K562 (cell line): ENCODE data around the gene PPWD1. TPM values are rescaled to one million over a fixed set of nuclear protein-coding genes. Genes with fewer than 3 reads are reported as not detected.

Experiments used
- BACH1 ChIP-seq: fragments of 200-800 bp; sonication (Bioruptor generic); IDR thresholded peaks from 2 replicates; pipeline ENCODE4 v1.6.1; 2016; ENCODE audit warnings: missing genetic modification characterization, missing compliant biosample characterization
- CSDE1 ChIP-seq, 2 experiments: fragments of 450-650 bp; IDR thresholded peaks; 2 replicates each; pipeline ENCODE4 v1.6.1; 2016; ENCODE audit warnings: mild to moderate bottlenecking in 1 of 2
- FIP1L1 ChIP-seq: fragments of 200-400 bp; formaldehyde crosslinking; IDR thresholded peaks from 2 replicates; pipeline ENCODE4 v1.6.1; 2018; ENCODE audit warnings: mild to moderate bottlenecking, low read depth, low read length; ENCODE audit not compliant: poor library complexity, severe bottlenecking
- GTF2F1 ChIP-seq: IDR thresholded peaks from 2 replicates; pipeline ENCODE4 v1.6.1; 2011; ENCODE audit warnings: low read depth, low read length, improper control_type of control experiment
- HMG20B ChIP-seq: fragments of 250-450 bp; sonication (Bioruptor Pico); IDR thresholded peaks from 2 replicates; pipeline ENCODE4 v1.5.0; 2021; ENCODE audit warnings: mild to moderate bottlenecking
- HOXB6 ChIP-seq: fragments of 250-450 bp; sonication (Bioruptor Pico); IDR thresholded peaks from 2 replicates; pipeline ENCODE4 v1.5.1; 2022; ENCODE audit warnings: mild to moderate bottlenecking, borderline replicate concordance
- LARP7 ChIP-seq: fragments of 450-650 bp; IDR thresholded peaks from 2 replicates; pipeline ENCODE4 v1.6.1; 2016
- MCM2 ChIP-seq: fragments of 450-650 bp; IDR thresholded peaks from 2 replicates; pipeline ENCODE4 v1.6.1; 2017; ENCODE audit warnings: low read depth, mild to moderate bottlenecking
- NCOA1 ChIP-seq: fragments of 450-650 bp; IDR thresholded peaks from 2 replicates; pipeline ENCODE4 v1.6.1; 2016; ENCODE audit warnings: low read depth
- NCOR1 ChIP-seq: fragments of 450-650 bp; IDR thresholded peaks from 2 replicates; pipeline ENCODE4 v1.6.1; 2016; ENCODE audit warnings: mild to moderate bottlenecking, moderate library complexity
- PHF8 ChIP-seq: fragments of 200-600 bp; sonication (generic); IDR thresholded peaks from 2 replicates; pipeline ENCODE4 v1.6.1; 2012; ENCODE audit warnings: mixed run types, mild to moderate bottlenecking, inconsistent platforms, low read length, moderate library complexity, borderline replicate concordance
- RCOR1 ChIP-seq, 2 experiments: IDR thresholded peaks; 2 replicates each; pipeline ENCODE4 v1.6.1; 2012; ENCODE audit warnings: low read depth in 2 of 2, low read length in 2 of 2, borderline replicate concordance in 1 of 2, improper control_type of control experiment in 1 of 2
- RNF2 ChIP-seq: sonication (generic); IDR thresholded peaks from 2 replicates; pipeline ENCODE4 v1.6.1; 2016
- SMARCA4 ChIP-seq: fragments of 450-650 bp; IDR thresholded peaks from 2 replicates; pipeline ENCODE4 v1.6.1; 2016
- SREBF1 ChIP-seq: fragments of 150-350 bp; IDR thresholded peaks from 2 replicates; pipeline ENCODE4 v1.6.1; 2014; ENCODE audit warnings: antibody characterized with exemption, low read depth, low read length, borderline replicate concordance
- SRF ChIP-seq, 2 experiments: fragments of 250-450, 450-650 bp in 1 of 2; sonication (Bioruptor Pico) in 1 of 2; sonication (generic) in 1 of 2; formaldehyde crosslinking; IDR thresholded peaks; 2 replicates each; pipeline versions ENCODE4 v1.5.0 to v1.5.1; 2020 to 2022; ENCODE audit warnings: mild to moderate bottlenecking in 1 of 2, missing genetic modification reagents in 1 of 2
- ZEB2 ChIP-seq: fragments of 450-650 bp; IDR thresholded peaks from 2 replicates; pipeline ENCODE4 v1.6.1; 2016
- ZNF436 ChIP-seq: fragments of 250-450, 450-650 bp; sonication (Bioruptor Pico); formaldehyde crosslinking; IDR thresholded peaks from 2 replicates; pipeline ENCODE4 v1.7.0; 2020; ENCODE audit warnings: mild to moderate bottlenecking
- polyA plus RNA-seq, 8 experiments: library from polyadenylated mRNA; depleted of rRNA in 4 of 8; stranded (reverse) in 5 of 8; unstranded in 3 of 8; fragments of >200 nt; fragmentation: Nextera tagmentation in 2 of 8; fragmentation: Illumina TruSeq in 1 of 8; extraction: Ambion mirVana in 2 of 8; extraction: Trizol in 1 of 8; gene quantifications; 2 replicates each; pipeline versions ENCODE4 v1.2.1 to v1.2.3, GENCODE V29; 2011 to 2014; ENCODE audit warnings: inconsistent platforms in 1 of 8, missing spikeins in 1 of 8
- total RNA-seq, 7 experiments: library from RNA; depleted of rRNA in 6 of 7; stranded (reverse); fragments of >200 nt in 6 of 7; fragmentation: Illumina TruSeq in 2 of 7; extraction: Trizol in 2 of 7; gene quantifications; 2 replicates each; pipeline versions ENCODE4 v1.2.1 to v1.2.3, GENCODE V29; 2011 to 2021; ENCODE audit warnings: low replicate concordance in 1 of 7
- TF ChIP-seq, protein P1 (sequence below), 2 experiments: fragments of 450-650 bp in 1 of 2; IDR thresholded peaks; 2 replicates each; pipeline ENCODE4 v1.6.1; 2011 to 2017; ENCODE audit warnings: low read depth in 2 of 2, antibody characterized with exemption in 1 of 2, borderline replicate concordance in 1 of 2, low read length in 1 of 2, mild to moderate bottlenecking in 1 of 2, mixed read lengths in 1 of 2; ENCODE audit not compliant: control insufficient read depth in 1 of 2
- TF ChIP-seq, protein P2 (sequence below): fragments of 450-650 bp; formaldehyde crosslinking; IDR thresholded peaks from 2 replicates; pipeline ENCODE4 v1.4.0; 2020; ENCODE audit warnings: mild to moderate bottlenecking
- TF ChIP-seq, protein P3 (sequence below), 2 experiments: IDR thresholded peaks in 1 of 2; conservative IDR thresholded peaks in 1 of 2; 2 replicates each; pipeline ENCODE4 v1.6.1; 2016; ENCODE audit warnings: low read depth in 2 of 2, mild to moderate bottlenecking in 1 of 2, missing compliant biosample characterization in 1 of 2, missing genetic modification characterization in 1 of 2, moderate library complexity in 1 of 2

Gene PPWD1
- total and polyA plus RNA-seq, 9 of the 15 experiments (the other 6 are each of a cell fraction or from before 2014, with no cell fraction given), result 24.1 to 89.2 (median 51.4) TPM

DNA sequence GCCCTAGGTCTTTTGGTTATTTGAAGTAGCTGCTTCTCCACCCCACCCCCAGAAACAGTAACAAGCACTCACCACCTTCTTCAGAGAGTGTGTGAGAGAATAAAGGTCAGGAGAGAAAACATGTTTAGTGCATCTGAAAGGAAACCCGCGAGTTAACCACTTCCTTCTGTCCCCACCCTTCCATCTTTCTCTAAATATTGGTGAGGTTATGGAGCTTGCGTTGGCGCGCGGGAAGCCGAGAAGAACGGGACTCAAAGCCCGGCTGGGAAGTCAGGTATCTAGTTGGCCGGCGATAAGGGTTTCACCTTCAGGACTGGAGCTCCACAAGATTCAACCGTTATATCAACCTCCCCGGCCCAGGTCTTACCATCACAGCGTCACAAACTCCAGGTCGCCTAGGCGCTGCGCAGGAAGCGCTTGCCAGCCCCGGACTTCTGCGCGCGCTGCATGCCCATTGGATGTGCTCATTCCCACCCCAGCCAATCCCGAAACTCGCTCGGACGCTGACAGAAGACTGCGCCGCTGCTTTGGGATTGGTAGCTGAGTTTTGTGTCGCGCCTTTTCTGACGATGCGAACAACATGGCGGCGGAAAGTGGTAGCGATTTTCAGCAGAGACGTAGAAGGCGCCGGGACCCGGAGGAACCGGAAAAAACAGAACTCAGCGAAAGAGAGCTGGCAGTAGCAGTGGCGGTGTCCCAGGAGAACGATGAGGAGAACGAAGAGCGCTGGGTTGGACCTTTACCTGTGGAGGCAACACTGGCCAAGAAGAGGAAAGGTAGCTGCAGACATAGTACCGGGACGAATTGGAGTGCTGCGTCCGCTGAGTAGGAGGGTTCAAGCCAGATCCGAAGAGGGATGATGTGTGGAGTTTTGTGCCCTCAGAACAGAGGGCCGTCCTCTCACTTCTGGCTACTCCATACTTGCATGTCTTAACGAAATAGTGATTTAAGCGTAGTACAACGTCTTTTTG lies at the start of gene PPWD1, which contains the start of gene CENPK (continued):
- TF ChIP-seq, protein P1, sequence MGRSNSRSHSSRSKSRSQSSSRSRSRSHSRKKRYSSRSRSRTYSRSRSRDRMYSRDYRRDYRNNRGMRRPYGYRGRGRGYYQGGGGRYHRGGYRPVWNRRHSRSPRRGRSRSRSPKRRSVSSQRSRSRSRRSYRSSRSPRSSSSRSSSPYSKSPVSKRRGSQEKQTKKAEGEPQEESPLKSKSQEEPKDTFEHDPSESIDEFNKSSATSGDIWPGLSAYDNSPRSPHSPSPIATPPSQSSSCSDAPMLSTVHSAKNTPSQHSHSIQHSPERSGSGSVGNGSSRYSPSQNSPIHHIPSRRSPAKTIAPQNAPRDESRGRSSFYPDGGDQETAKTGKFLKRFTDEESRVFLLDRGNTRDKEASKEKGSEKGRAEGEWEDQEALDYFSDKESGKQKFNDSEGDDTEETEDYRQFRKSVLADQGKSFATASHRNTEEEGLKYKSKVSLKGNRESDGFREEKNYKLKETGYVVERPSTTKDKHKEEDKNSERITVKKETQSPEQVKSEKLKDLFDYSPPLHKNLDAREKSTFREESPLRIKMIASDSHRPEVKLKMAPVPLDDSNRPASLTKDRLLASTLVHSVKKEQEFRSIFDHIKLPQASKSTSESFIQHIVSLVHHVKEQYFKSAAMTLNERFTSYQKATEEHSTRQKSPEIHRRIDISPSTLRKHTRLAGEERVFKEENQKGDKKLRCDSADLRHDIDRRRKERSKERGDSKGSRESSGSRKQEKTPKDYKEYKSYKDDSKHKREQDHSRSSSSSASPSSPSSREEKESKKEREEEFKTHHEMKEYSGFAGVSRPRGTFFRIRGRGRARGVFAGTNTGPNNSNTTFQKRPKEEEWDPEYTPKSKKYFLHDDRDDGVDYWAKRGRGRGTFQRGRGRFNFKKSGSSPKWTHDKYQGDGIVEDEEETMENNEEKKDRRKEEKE (IDR thresholded peaks at IDR 0.05; ENCODE audit: borderline replicate concordance in 1 of 2, control insufficient read depth in 1 of 2, low read depth in 2 of 2, low read length in 1 of 2), result no peak
- TF ChIP-seq GTF2F1 (no peak; the same call in 1 of the 2 replicates), SMARCA4 (no peak; the same call in 1 of the 2 replicates), SREBF1 (no peak), PHF8 (peak; percentile 94; the same call in 1 of the 2 replicates), MCM2 (no peak), RCOR1 (IDR thresholded peaks at IDR 0.05; ENCODE audit: borderline replicate concordance in 1 of 2, low read depth in 2 of 2, low read length in 2 of 2) (peak in 1 of 2 experiments; percentile 51; a peak in 2 of 4 replicates), SRF (CRISPR knock-in tag; IDR thresholded peaks at IDR 0.05) (no peak), LARP7 (peak; percentile 39; the same call in 1 of the 2 replicates), HOXB6 (no peak), CSDE1 (IDR thresholded peaks at IDR 0.05) (peak in 1 of 2 experiments; percentile 83; a peak in 2 of 4 replicates), NCOA1 (no peak), ZNF436 (CRISPR knock-in tag) (no peak), BACH1 (tag) (no peak), NCOR1 (no peak), RNF2 (0 out of 2 replicates have a peak, but pooled peaks have one; percentile 47), FIP1L1 (no peak), HMG20B (no peak), ZEB2 (no peak)
- TF ChIP-seq, protein P2, sequence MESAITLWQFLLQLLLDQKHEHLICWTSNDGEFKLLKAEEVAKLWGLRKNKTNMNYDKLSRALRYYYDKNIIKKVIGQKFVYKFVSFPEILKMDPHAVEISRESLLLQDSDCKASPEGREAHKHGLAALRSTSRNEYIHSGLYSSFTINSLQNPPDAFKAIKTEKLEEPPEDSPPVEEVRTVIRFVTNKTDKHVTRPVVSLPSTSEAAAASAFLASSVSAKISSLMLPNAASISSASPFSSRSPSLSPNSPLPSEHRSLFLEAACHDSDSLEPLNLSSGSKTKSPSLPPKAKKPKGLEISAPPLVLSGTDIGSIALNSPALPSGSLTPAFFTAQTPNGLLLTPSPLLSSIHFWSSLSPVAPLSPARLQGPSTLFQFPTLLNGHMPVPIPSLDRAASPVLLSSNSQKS (CRISPR knock-in tag), result no peak
- TF ChIP-seq, protein P3, sequence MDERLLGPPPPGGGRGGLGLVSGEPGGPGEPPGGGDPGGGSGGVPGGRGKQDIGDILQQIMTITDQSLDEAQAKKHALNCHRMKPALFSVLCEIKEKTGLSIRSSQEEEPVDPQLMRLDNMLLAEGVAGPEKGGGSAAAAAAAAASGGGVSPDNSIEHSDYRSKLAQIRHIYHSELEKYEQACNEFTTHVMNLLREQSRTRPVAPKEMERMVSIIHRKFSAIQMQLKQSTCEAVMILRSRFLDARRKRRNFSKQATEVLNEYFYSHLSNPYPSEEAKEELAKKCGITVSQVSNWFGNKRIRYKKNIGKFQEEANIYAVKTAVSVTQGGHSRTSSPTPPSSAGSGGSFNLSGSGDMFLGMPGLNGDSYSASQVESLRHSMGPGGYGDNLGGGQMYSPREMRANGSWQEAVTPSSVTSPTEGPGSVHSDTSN (CRISPR knock-in tag; IDR thresholded peaks at IDR 0.05; ENCODE audit: low read depth), result no peak
- TF ChIP-seq, protein P3 (tag; conservative IDR thresholded peaks at IDR 0.05; ENCODE audit: low read depth), result no peak
